GM21619 (cell line): ENCODE results near the gene PPM1F.

Experiments used
- ATAC-seq: cut with Tn5 transposase; IDR thresholded peaks from one replicate; pipeline ENCODE4 v1.9.1; 2021; ENCODE audit not compliant: unreplicated experiment

PPM1F gene

GRCh38 chr22:21952586-21953571 lies at the start of gene PPM1F:
PPM1F (minus strand) TSS chr22:21952848; CDS start chr22:21946048, 6,800 bp downstream.
- ATAC-seq = peak; percentile 70

GRCh38 chr22:22001664-22002525 lies 49.2 kb upstream of the PPM1F start:
- ATAC-seq = no peak

- ATAC-seq = no peak
Measured at GRCh38 chr22:21998595-21999247, 46.1 kb upstream of the PPM1F start.

- no peak for ATAC-seq
Measured at GRCh38 chr22:21996175-21996720, 43.6 kb upstream of the PPM1F start.

GRCh38 chr22:21995660-21996059 lies 43.0 kb upstream of the PPM1F start:
- no peak for ATAC-seq

GRCh38 chr22:21994881-21995444 lies 42.3 kb upstream of the PPM1F start:
- ATAC-seq = no peak

GRCh38 chr22:21992593-21993237 lies 40.1 kb upstream of the PPM1F start:
- no peak for ATAC-seq

GRCh38 chr22:21991774-21992173 lies 39.1 kb upstream of the PPM1F start:
- no peak for ATAC-seq

- no peak for ATAC-seq
Measured at GRCh38 chr22:21991304-21991596, 38.6 kb upstream of the PPM1F start.

GRCh38 chr22:21990445-21991303 lies 38.0 kb upstream of the PPM1F start:
- no peak for ATAC-seq

GRCh38 chr22:21989049-21989448 lies 36.4 kb upstream of the PPM1F start:
- ATAC-seq = no peak

- ATAC-seq = no peak
Measured at GRCh38 chr22:21985214-21985613, 32.6 kb upstream of the PPM1F start.

GRCh38 chr22:21984793-21985192 lies 32.1 kb upstream of the PPM1F start:
- ATAC-seq = no peak

GRCh38 chr22:21982338-21982965 lies 29.8 kb upstream of the PPM1F start, which contains the start of gene TOP3B:
TOP3B (minus strand) TSS chr22:21982787; CDS start chr22:21975709, 7,078 bp downstream.
- peak; percentile 61 for ATAC-seq

GRCh38 chr22:21981874-21982273 lies 29.2 kb upstream of the PPM1F start:
- ATAC-seq = no peak

- no peak for ATAC-seq
Measured at GRCh38 chr22:21980547-21980946, 27.9 kb upstream of the PPM1F start.

- ATAC-seq = no peak
Measured at GRCh38 chr22:21978564-21979386, 26.1 kb upstream of the PPM1F start.

- no peak for ATAC-seq
Measured at GRCh38 chr22:21977814-21978213, 25.2 kb upstream of the PPM1F start.
